Measurements from ENCODE around the gene HAUS6.
"Not testable (repeated sequence)": the region's sequence is repeated elsewhere in the genome, so short reads cannot be mapped to it uniquely, and the experiment has no call there.

The HAUS6 gene

GRCh38 chr9:19036611-19037010, 66.1 kb downstream of the HAUS6 start:
- DNase-seq (ENCODE audit: low read depth) = no peak

GRCh38 chr9:19033015-19033414, 69.7 kb downstream of the HAUS6 start, which contains the start of gene SAXO1:
Gene SAXO1, minus strand, starts transcription at chr9:19033209. Its CDS starts 301 bp downstream, at chr9:19032908.
- no peak for DNase-seq (ENCODE audit: low read depth)

DNA sequence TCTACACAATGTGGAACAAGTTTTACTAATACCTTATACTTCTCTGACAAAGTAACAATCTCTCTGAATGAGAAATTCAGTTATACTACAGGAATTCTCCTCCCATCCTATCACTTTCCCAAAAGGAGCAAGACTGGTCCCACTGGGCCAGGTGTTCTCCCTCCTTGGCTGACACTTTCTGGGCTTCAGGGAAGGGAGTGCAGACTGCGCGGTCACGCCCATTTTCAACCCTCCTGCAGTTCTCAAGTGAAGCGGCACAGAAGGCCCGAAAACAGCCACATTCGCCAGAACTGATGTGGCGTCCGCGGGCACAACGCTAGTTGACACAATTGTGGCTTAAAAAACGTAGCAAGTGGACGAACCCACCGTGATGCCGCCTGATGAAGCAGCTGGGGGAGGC, 70.3 kb downstream of the HAUS6 start:
- no peak for DNase-seq (ENCODE audit: low read depth)

DNA sequence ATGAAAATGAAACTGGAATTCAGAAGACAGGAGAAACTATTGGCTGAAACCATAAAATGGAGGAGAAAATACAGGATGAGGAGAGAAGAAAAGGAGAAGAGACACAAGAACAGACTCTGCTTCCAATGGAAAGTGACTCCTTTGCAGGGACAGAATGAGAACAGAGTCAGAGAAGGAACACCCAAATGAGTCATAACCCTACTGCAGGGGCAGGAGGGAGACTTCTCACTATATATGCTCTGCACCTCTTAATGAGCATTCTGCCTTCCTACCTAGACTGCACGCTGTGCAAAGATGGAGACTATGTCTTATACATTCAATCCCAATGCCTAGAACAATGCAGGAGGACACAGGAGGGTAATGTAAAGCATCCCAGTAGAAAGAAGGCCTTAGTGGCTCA, 71.8 kb downstream of the HAUS6 start:
- DNase-seq (ENCODE audit: low read depth) = no peak

DNA sequence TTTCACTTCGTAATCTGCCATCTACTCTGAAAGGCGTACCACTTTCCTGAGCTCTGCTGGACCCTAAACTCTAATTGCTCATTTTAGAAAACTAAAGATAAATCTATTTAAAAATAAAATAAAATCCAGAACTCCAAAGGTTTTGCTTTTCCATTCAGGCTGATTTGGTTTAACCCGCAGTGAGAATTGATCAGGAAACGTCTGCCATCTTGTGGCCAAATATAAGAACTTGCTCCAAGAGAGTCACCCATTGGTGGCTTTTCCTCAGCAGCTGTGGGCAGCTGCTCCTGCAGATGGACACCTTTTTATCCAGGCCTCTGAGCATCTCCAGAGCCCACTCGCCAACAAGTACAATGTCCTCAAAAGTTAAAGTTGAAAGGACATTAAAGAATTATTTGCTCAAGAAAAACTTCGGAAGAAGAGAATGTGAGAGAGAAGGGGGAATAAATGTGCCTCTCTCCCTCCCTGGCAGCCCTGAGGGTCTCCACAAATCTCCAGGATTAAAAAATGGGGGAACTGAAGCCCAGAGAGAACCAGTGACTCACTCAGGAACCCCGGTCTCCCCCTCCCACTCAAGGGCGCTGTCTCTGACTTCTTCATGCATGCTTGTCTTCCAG, 73.8 kb downstream of the HAUS6 start:
- no peak for DNase-seq (ENCODE audit: low read depth)

DNA sequence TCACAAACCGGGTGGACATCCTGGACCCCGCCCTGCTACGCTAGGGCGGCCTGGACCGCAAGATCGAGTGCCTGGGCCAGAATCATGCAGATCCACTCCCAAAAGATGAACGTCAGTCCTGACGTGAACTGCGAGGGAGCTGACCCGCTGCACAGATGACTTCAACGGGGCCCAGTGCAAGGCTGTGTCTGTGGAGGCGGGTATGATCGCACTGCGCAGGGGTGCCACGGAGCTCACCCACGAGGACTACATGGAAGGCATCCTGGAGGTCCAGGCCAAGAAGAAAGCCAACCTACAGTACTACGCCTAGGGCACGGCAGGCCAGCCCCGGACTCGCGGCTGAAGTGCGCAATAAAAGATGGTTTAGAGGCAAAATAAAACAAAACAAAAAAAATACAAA, 74.9 kb downstream of the HAUS6 start:
- no peak for DNase-seq (ENCODE audit: low read depth)

GRCh38 chr9:19026375-19026774, 76.3 kb downstream of the HAUS6 start:
- no peak for DNase-seq (ENCODE audit: low read depth)

DNA sequence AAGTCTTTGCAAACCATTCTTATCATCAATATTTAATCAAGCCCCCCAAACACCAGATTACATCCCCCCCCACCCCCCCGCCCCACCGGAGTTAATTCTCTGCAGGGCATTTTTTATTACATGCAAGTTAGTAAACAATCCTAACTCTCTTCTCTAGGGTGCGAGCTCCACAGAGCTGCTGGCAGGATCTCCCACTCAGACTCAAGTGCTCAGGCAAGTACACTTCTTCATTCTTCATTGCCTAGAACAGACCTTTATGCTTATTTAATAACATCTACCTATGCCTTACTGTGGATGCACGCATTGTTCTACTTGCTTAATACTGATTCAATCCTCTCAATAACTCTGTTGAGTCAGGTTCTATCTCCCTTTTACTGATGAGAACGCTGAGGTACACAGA, 79.6 kb downstream of the HAUS6 start:
- DNase-seq (ENCODE audit: low read depth) = no peak

DNA sequence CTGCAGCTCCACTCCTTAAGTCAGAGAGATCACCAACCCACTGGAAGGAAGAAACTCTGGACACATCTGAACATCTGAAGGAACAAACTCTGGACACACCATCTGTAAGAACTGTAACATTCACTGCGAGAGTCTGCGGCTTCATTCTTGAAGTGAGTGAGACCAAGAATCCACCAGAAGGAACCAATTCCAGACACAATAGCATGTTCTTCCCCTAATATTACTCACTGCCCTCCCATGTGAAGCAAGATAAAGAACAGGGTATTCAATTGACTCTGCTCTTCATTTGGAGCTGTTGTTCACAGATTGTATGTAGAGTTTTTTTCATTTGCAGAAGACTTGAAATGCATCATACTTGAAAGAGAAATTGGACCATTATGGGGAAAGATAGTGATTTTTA, 80.5 kb downstream of the HAUS6 start:
- DNase-seq (ENCODE audit: low read depth) = no peak

GRCh38 chr9:19021649-19022048, 81.1 kb downstream of the HAUS6 start:
- DNase-seq (ENCODE audit: low read depth) = not testable (repeated sequence)

GRCh38 chr9:19020886-19021455, 81.7 kb downstream of the HAUS6 start:
- DNase-seq (ENCODE audit: low read depth) = no peak

DNA sequence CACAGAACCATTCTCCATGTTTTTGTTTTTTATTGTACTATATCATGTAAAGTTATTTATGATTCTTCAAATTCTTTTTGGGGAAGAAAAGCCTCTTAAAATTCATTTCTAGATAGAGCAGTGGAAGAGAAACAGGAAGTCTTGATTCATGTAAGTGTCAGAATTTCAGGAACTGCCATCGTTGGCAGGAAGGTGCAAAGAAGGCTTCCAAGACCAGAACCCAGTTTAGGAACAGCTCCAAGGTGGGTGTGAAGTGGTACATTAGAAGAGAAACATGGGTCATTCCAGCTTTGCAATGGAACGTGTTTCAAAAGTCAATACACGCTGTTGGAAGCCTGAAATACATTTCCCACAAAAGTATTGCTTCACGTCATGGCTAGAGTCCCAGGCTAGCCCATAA, 84.5 kb downstream of the HAUS6 start:
- DNase-seq (ENCODE audit: low read depth) = no peak

DNA sequence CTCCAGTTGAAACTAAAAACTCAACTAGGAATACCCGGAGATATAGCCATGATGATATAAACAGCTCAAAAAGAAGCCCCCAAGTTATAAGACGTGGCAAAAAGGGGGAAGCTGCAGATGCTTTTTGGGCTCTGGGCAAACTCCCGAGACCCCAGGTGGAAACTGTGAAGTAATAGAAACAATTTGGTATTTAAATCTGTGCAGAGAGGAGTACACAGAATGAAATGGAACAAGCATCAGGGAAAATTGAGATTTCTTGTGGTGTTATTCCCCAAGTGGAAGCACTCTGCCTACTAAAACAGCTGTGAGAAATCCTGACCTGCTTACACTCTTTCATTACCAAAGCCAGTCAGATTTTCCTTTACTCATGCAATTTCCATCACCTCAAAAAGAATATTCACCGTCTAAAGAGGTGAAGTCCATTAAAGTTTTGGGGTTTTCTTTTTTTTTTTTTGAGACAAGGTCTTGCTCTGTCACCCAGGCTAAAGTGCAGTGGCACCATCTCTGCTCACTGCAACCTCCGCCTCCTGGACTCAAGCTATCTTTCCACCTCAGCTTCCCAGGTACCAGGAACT, 93.2 kb downstream of the HAUS6 start:
- DNase-seq (ENCODE audit: low read depth) = no peak
